Peyer's patch (tissue), 4 donors: ENCODE results near the gene CCND1.
A peak's percentile ranks its signal among the peaks of the same experiment; 100 is the strongest.

Experiments used
- CTCF ChIP-seq, 6 experiments: fragments of 450-650 bp in 4 of 6; fragments of 200-600 bp in 2 of 6; sonication (generic) in 1 of 6; IDR thresholded peaks; one replicate each; pipeline ENCODE4 v1.5.1; 2017 to 2019; ENCODE audit warnings: antibody characterized with exemption in 6 of 6, mild to moderate bottlenecking in 3 of 6, moderate library complexity in 1 of 6
- POLR2A ChIP-seq, 2 donors: fragments of 450-650 bp; IDR thresholded peaks; one replicate each; pipeline ENCODE4 v1.5.1; 2017; ENCODE audit warnings: antibody characterized with exemption in 2 of 2, mild to moderate bottlenecking in 2 of 2, moderate library complexity in 2 of 2

- TF ChIP-seq POLR2A (IDR thresholded peaks at IDR 0.05) (no peak), CTCF (IDR thresholded peaks at IDR 0.05) (peak; percentile 70 to 96 (median 86))
Observed at GRCh38 chr11:69670158-69670845, 29.3 kb downstream of the CCND1 start.
